CD14-positive monocyte (primary cell): ENCODE measurements around the gene UAP1. TPM values are rescaled to one million over a fixed set of nuclear protein-coding genes. Genes with fewer than 3 reads are reported as not detected.

Experiments
- DNase-seq, 3 donors: peaks; one replicate each; pipeline ENCODE4 v3.0.0-alpha.2; 2011 to 2022
- H2AFZ ChIP-seq: 2 replicates; pipeline ENCODE4 v1.6.0; 2012; ENCODE audit warnings: mild to moderate bottlenecking, low read depth, low read length, inconsistent platforms; ENCODE audit not compliant: insufficient read depth, poor library complexity, severe bottlenecking
- H3K27ac ChIP-seq, 2 donors: 1 replicate in 1 of 2; 2 replicates in 1 of 2; pipeline ENCODE4 v1.5.1; 2012 to 2013; ENCODE audit warnings: low read length in 2 of 2, control low read depth in 1 of 2, inconsistent platforms in 1 of 2, low read depth in 1 of 2, mild to moderate bottlenecking in 1 of 2
- H3K27me3 ChIP-seq, 2 donors: one replicate each; pipeline versions ENCODE4 v1.6.0 to v1.6.1; 2011 to 2013; ENCODE audit warnings: low read length in 2 of 2; ENCODE audit not compliant: control insufficient read depth in 2 of 2, insufficient read depth in 2 of 2
- H3K36me3 ChIP-seq, 2 donors: replicated peaks in 1 of 2; 1 replicate in 1 of 2; 2 replicates in 1 of 2; pipeline versions ENCODE4 v1.5.1 to v1.6.1; 2012 to 2013; ENCODE audit warnings: low read length in 2 of 2, control low read depth in 1 of 2, inconsistent platforms in 1 of 2, mild to moderate bottlenecking in 1 of 2; ENCODE audit not compliant: insufficient read depth in 2 of 2, control insufficient read depth in 1 of 2
- H3K4me1 ChIP-seq, 2 donors: 1 replicate in 1 of 2; 2 replicates in 1 of 2; pipeline versions ENCODE4 v1.5.1 to v1.6.1; 2012 to 2013; ENCODE audit warnings: low read length in 2 of 2, control low read depth in 1 of 2, inconsistent platforms in 1 of 2, mild to moderate bottlenecking in 1 of 2, moderate library complexity in 1 of 2; ENCODE audit not compliant: insufficient read depth in 2 of 2, control insufficient read depth in 1 of 2
- H3K4me2 ChIP-seq: replicated peaks from 2 replicates; pipeline ENCODE3; 2012; ENCODE audit warnings: low read length, moderate library complexity, mild to moderate bottlenecking; ENCODE audit not compliant: poor library complexity, severe bottlenecking; ENCODE audit errors: extremely low read depth
- H3K4me3 ChIP-seq, 3 experiments: fragments of 200-600 bp in 1 of 3; sonication (generic) in 1 of 3; replicated peaks in 1 of 3; 1 replicate in 2 of 3; 2 replicates in 1 of 3; pipeline ENCODE4 v1.5.1; 2011 to 2013; ENCODE audit warnings: low read length in 3 of 3, mild to moderate bottlenecking in 3 of 3, control low read depth in 2 of 3, low read depth in 2 of 3, inconsistent platforms in 1 of 3, moderate library complexity in 1 of 3
- H3K79me2 ChIP-seq: 2 replicates; pipeline ENCODE4 v1.6.0; 2012; ENCODE audit warnings: mild to moderate bottlenecking, control low read depth, inconsistent platforms, low read length, moderate library complexity; ENCODE audit not compliant: insufficient read depth
- H3K9ac ChIP-seq: 2 replicates; pipeline ENCODE4 v1.6.0; 2017; ENCODE audit warnings: low read length, mild to moderate bottlenecking; ENCODE audit not compliant: insufficient read depth, poor library complexity, severe bottlenecking
- H3K9me3 ChIP-seq, 2 donors: replicated peaks in 1 of 2; 1 replicate in 1 of 2; 2 replicates in 1 of 2; pipeline versions ENCODE4 v1.5.1 to v1.6.1; 2012 to 2013; ENCODE audit warnings: low read length in 2 of 2, control low read depth in 1 of 2; ENCODE audit not compliant: control insufficient read depth in 1 of 2, insufficient read depth in 1 of 2
- H4K20me1 ChIP-seq: 2 replicates; pipeline ENCODE4 v1.6.0; 2012; ENCODE audit warnings: mild to moderate bottlenecking, low read length, control low read depth, moderate library complexity; ENCODE audit not compliant: insufficient read depth
- H3K27ac Mint-ChIP-seq, 7 donors: one replicate each; pipeline ENCODE4 v1.8.0; 2020; ENCODE audit warnings: mild to moderate bottlenecking in 7 of 7, mixed read lengths in 7 of 7, moderate library complexity in 6 of 7, inconsistent platforms in 2 of 7
- H3K27me3 Mint-ChIP-seq, 3 donors: one replicate each; pipeline ENCODE4 v1.8.0; 2021 to 2022; ENCODE audit warnings: low read depth in 3 of 3, mild to moderate bottlenecking in 3 of 3, mixed read lengths in 3 of 3, moderate library complexity in 3 of 3, inconsistent platforms in 1 of 3
- H3K36me3 Mint-ChIP-seq, 2 donors: one replicate each; pipeline ENCODE4 v1.8.0; 2020; ENCODE audit warnings: mixed read lengths in 2 of 2, inconsistent platforms in 1 of 2, mild to moderate bottlenecking in 1 of 2
- H3K4me1 Mint-ChIP-seq: one replicate; pipeline ENCODE4 v1.8.0; 2020; ENCODE audit warnings: mild to moderate bottlenecking, mixed read lengths
- H3K4me3 Mint-ChIP-seq, 2 donors: one replicate each; pipeline ENCODE4 v1.8.0; 2020; ENCODE audit warnings: mild to moderate bottlenecking in 2 of 2, mixed read lengths in 2 of 2, moderate library complexity in 1 of 2
- H3K9me3 Mint-ChIP-seq, 7 donors: one replicate each; pipeline ENCODE4 v1.8.0; 2020 to 2022; ENCODE audit warnings: mixed read lengths in 7 of 7, mild to moderate bottlenecking in 6 of 7, moderate library complexity in 6 of 7, inconsistent platforms in 2 of 7
- CTCF ChIP-seq: fragments of 200-600 bp; IDR thresholded peaks from one replicate; pipeline ENCODE4 v1.8.0; 2022; ENCODE audit warnings: antibody characterized with exemption, mild to moderate bottlenecking
- WGBS: methylation state at CpG from one replicate; pipeline ENCODE4 v1.1.5; 2013; ENCODE audit warnings: missing lambda C conversion rate; ENCODE audit not compliant: insufficient coverage; 5-methylcytosine and 5-hydroxymethylcytosine counted together
- intact Hi-C, 2 donors: fragments of 100-400 bp; cut with micrococcal nuclease; formaldehyde crosslinking; loops; one replicate each; pipeline versions ENCODE4 v1.15.0 to v1.15.1; 2023
- polyA plus RNA-seq, 3 donors: library from polyadenylated mRNA; depleted of rRNA in 1 of 3; unstranded in 2 of 3; stranded (reverse) in 1 of 3; fragments of 300-500 nt in 2 of 3; fragments of >200 nt in 1 of 3; fragmentation: Illumina TruSeq in 2 of 3; gene quantifications; 1 replicate in 2 of 3; 2 replicates in 1 of 3; pipeline ENCODE4 v1.2.3, GENCODE V29; 2012 to 2021

UAP1 gene
- polyA plus RNA-seq, 3 donors, result 2.8 to 7.2 (median 5.9) TPM

GRCh38 chr1:162639718-162640117 lies 78.2 kb downstream of the UAP1 start:
- WGBS, result 82% methylated on average over 5 of the region's 7 CpGs
- H3K4me1 ChIP-seq, result no peaks in the 10 kb centered on the region
- no peaks in the 10 kb centered on the region for H3K36me3 ChIP-seq
- no peaks in the 10 kb centered on the region for H3K36me3 Mint-ChIP-seq
- H3K4me3 Mint-ChIP-seq, result no peak overlapping the region
- TF ChIP-seq CTCF, result no peak
- no peak overlapping the region for H2AFZ ChIP-seq
- no peak for DNase-seq
- no peak overlapping the region for H3K27ac ChIP-seq
- H3K9me3 Mint-ChIP-seq, result peaks cover 0 to 2% (median 0%) of the 10 kb centered on the region in 7 donors
- H3K27me3 ChIP-seq, result no peaks in the 10 kb centered on the region
- H3K9ac ChIP-seq, result no peak overlapping the region
- H3K4me1 Mint-ChIP-seq, result no peaks in the 10 kb centered on the region
- intact Hi-C loops, result no loop called here
- H4K20me1 ChIP-seq, result no peaks in the 10 kb centered on the region
- H3K79me2 ChIP-seq, result no peaks in the 10 kb centered on the region
- no peaks in the 10 kb centered on the region for H3K9me3 ChIP-seq
- H3K4me3 ChIP-seq, result no peak overlapping the region
- no peak overlapping the region for H3K27ac Mint-ChIP-seq
- H3K27me3 Mint-ChIP-seq, result peaks cover 1 to 6% (median 5%) of the 10 kb centered on the region in 3 donors
- H3K4me2 ChIP-seq, result no peak overlapping the region

GRCh38 chr1:162641114-162641513 lies 79.6 kb downstream of the UAP1 start:
- Mint-ChIP-seq H3K9me3 (peaks cover 0 to 2% (median 0%) of the 10 kb centered on the region in 7 donors), H3K27me3 (peaks cover 1 to 9% (median 4%) of the 10 kb centered on the region in 3 donors), H3K36me3 (no peaks in the 10 kb centered on the region), H3K27ac (no peak overlapping the region), H3K4me3 (no peak overlapping the region), H3K4me1 (no peaks in the 10 kb centered on the region)
- Histone ChIP-seq H3K9ac (no peak overlapping the region), H3K79me2 (no peaks in the 10 kb centered on the region), H3K27me3 (no peaks in the 10 kb centered on the region), H2AFZ (no peak overlapping the region), H3K27ac (no peak overlapping the region), H4K20me1 (no peaks in the 10 kb centered on the region), H3K4me3 (no peak overlapping the region), H3K36me3 (no peaks in the 10 kb centered on the region), H3K4me2 (no peak overlapping the region), H3K4me1 (no peaks in the 10 kb centered on the region), H3K9me3 (no peaks in the 10 kb centered on the region)
- WGBS, result 86% methylated on average over 2 of the region's 2 CpGs
- TF ChIP-seq CTCF, result no peak
- DNase-seq, result no peak
- intact Hi-C loops, result no loop called here
